HG03280 (cell line): ENCODE measurements around the gene TTBK2.
"Not testable (repeated sequence)": the region's sequence is repeated elsewhere in the genome, so short reads cannot be mapped to it uniquely, and the experiment has no call there.

Experiments used
- ATAC-seq: cut with Tn5 transposase; IDR thresholded peaks from one replicate; pipeline ENCODE4 v1.9.1; 2021; ENCODE audit warnings: mild to moderate bottlenecking, moderate library complexity; ENCODE audit not compliant: unreplicated experiment

Gene TTBK2

GRCh38 chr15:42920519-42921341, at the start of gene TTBK2:
TTBK2 (minus strand) TSS chr15:42920778; CDS start chr15:42878617, 42,161 bp downstream.
- peak; percentile 92 for ATAC-seq

- no peak for ATAC-seq
Observed at GRCh38 chr15:42964476-42964875, 43.9 kb upstream of the TTBK2 start.

DNA sequence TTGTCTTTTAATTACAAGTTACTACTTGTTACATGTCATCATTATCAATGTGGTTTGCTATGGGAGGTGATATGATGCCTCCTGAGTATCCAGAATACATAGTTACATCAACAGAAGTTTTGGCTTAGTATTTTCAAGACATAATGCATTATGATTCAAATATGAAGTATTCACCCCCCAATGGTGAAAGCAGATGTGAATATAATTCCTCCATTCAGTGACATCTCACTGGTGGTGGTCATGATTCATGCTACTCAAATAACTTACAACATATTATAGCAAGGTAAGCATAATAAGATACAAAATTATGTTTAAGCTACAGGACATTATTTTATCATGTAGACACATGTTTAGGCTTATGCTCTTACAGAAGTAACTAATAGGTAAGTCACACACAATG, 34.9 kb upstream of the TTBK2 start:
- ATAC-seq = no peak

GRCh38 chr15:42954291-42954690, 33.7 kb upstream of the TTBK2 start:
- no peak for ATAC-seq

GRCh38 chr15:42948898-42949297, 28.3 kb upstream of the TTBK2 start:
- ATAC-seq = not testable (repeated sequence)

GRCh38 chr15:42940527-42940926, 19.9 kb upstream of the TTBK2 start:
- no peak for ATAC-seq

DNA sequence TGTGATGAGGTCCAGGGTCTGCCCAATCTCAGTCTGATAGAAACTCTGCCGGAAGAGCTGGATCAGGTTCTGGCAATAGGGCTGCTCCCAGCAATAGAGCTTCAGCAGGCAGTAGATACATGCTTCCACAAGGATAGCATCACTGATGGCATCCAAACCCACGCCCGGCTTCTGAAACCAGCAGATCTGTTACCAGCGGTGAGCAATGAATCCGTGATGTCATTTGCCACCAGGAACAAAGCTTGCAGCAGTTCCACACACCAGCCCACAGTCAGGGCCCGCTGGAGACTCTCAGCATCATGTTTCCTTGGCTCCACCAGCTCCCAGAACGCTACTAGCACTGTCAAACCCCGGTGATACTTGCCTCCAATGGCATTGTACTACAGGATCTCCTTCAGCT, 19.3 kb upstream of the TTBK2 start:
- no peak for ATAC-seq

DNA sequence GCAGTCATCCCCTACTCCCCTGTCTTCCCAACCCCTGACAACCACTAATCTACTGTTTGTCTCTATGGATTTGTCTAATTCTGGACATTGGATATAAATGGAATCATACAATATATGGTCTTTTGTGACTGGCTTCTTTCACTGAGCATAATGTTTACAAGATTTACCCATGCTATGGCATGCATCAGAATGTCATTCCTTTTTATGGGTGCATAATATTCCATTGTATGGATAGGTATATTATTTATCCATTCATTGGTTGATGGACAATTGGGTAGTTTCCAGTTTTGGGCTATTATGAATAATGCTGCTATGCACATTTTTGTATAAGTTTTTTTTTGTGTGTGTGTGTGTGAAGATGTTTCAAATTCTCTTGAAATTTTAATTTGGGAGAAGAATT, 16.6 kb upstream of the TTBK2 start:
- no peak for ATAC-seq

GRCh38 chr15:42933886-42934667, 13.5 kb upstream of the TTBK2 start:
- no peak for ATAC-seq

- ATAC-seq = no peak
Observed at GRCh38 chr15:42932833-42933515, 12.4 kb upstream of the TTBK2 start.

DNA sequence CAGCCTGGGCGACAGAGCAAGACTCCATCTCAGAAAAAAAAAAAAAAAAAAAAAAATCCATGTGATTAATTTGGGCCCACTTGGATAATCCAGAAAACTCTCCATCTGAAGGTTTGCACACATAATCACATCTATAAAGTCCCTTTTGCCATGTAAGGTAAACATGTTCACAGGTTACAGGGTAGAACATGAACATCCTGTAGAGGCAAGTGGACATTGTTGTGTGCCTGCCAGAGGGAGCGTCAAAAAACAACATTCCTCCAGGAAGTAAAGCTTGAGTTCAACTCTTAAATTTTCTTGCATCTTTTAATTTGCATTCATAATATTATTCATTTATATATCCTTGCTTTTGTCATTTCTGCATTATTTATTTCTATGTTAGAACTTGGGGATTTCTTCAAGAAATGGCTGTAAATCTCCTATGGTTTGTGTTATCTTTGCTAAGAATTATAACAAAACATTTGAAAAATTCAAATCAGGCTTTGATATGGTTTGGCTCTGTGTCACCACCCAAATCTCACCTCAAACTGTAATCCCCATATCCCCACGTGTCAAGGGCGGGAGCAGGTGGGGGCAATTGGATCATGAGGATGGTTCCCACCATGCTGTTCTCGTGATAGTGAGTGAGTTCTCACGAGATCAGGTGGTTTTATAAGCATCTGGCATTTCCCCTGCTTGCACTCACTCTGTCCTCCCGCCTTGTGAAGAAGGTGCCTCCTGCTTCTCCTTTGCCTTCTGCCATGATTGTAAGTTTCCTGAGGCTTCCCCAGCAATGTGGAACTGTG, 11.3 kb upstream of the TTBK2 start:
- ATAC-seq = no peak

DNA sequence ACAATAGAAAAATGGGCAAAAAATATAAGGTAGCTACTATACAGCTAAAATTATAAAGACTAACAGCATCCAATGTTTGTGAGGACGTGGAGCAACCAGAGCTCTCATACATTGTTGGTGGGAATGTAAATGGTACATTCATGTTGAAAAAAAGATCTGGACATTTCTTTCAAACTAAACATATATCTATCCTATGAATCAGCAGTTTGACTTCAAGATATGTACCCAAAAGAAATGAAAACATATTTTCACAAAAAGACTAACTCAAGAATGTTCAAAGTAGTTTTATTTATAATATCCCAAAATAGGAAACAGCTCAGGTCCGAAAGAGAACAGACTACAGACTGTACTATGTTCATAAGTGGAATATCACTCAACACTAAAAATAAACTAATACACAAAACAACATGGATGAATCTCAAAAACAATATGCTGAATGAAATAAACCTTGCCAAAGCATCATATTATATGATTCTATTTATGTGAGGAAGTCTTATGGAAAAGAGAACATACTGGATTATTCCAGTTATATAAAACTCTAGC, 8.8 kb upstream of the TTBK2 start:
- ATAC-seq = no peak

GRCh38 chr15:42921342-42921731, 759 bp upstream of the TTBK2 start:
- ATAC-seq = peak; percentile 3

- no peak for ATAC-seq
Observed at GRCh38 chr15:42919799-42920518, 619 bp downstream of the TTBK2 start.

DNA sequence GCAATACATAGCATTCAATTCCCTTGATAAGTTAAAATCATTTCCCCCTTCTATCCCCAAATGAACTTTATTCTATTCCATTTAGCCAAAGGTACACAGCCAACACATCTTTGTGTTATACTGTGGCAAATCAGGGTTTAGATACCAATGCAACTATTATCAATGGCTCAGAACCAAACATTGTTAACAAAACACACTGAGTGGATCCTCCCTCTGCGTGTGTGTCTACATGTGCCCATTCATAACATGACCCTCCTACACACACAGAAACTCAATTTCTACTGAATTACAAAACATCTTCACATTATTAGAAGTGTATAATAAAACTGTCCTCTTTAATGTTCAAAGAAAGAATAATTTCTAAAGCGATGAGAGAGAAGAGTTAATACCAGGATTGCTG, 1.3 kb downstream of the TTBK2 start:
- no peak for ATAC-seq

DNA sequence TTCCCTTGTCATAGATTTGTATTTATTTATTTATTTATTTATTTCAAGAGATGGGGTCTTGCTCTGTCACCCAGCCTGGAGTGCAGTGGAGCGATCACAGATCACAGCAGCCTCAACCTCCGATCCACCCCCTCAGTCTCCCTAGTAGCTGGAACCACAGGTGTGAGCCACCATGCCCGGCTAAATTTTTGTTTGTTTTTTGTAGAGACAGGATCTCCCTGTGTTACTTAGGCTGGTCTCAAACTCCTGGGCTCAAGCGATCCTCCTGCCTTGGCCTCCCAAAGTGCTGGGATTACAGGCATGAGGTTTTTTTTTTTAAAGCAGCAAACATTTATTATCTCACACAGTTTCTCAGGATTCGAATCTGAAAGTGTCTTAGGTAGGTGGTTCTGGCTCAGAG, 2.5 kb downstream of the TTBK2 start:
- ATAC-seq = no peak

GRCh38 chr15:42915654-42916315, 4.8 kb downstream of the TTBK2 start:
- ATAC-seq = no peak

GRCh38 chr15:42914728-42915497, 5.7 kb downstream of the TTBK2 start:
- ATAC-seq = no peak
